GM15510 (cell line): ENCODE results near the gene RPP21.

Experiments used
- POLR2A ChIP-seq: IDR thresholded peaks from 3 replicates; pipeline ENCODE4 v1.6.1; 2011; ENCODE audit warnings: borderline replicate concordance; ENCODE audit not compliant: insufficient read length; ENCODE audit errors: extremely low read depth

Gene RPP21

GRCh38 chr6:30350524-30350923 lies 5.6 kb downstream of the RPP21 start:
- TF ChIP-seq POLR2A: no peak

GRCh38 chr6:30352550-30352949 lies 7.6 kb downstream of the RPP21 start:
- TF ChIP-seq POLR2A: no peak

DNA sequence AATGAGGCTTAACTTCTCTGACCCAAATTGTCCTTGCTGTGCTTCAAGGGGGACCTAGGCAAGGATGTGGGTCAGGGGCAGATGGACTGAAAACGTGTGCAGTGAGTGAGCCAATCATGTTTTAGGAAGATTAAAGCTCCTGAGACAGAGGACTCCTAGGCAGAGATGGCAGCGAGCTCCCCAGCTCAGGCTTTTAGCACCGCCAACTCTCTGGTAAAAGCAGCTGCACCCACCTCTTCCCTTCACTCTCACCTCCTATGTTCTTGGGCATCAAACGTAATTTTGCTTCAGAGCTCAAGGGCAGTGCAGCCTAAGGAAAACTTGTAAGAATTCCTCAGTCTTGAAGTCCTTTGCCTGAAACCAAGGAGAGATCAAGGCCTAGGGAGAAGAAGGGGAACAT lies 10.3 kb downstream of the RPP21 start:
- no peak for TF ChIP-seq POLR2A

DNA sequence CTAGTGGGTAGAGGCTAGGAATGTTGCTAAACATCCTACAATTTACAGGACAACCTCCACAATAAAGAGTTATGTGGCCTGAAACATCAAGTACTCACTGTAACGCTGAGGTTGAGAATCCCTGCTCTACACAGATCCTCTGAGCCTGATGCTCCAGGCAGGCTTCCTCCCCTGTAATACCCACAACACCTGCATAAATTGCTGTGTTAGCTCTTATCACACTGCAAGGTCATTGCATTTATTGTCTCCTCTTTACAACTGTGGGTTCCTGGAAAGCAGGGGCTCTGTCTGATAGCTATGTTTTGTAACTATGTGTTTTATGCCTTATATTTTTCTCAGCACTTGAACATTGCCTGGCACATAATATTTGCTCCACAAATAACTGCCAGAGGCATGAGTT lies 11.6 kb downstream of the RPP21 start:
- no peak for TF ChIP-seq POLR2A

DNA sequence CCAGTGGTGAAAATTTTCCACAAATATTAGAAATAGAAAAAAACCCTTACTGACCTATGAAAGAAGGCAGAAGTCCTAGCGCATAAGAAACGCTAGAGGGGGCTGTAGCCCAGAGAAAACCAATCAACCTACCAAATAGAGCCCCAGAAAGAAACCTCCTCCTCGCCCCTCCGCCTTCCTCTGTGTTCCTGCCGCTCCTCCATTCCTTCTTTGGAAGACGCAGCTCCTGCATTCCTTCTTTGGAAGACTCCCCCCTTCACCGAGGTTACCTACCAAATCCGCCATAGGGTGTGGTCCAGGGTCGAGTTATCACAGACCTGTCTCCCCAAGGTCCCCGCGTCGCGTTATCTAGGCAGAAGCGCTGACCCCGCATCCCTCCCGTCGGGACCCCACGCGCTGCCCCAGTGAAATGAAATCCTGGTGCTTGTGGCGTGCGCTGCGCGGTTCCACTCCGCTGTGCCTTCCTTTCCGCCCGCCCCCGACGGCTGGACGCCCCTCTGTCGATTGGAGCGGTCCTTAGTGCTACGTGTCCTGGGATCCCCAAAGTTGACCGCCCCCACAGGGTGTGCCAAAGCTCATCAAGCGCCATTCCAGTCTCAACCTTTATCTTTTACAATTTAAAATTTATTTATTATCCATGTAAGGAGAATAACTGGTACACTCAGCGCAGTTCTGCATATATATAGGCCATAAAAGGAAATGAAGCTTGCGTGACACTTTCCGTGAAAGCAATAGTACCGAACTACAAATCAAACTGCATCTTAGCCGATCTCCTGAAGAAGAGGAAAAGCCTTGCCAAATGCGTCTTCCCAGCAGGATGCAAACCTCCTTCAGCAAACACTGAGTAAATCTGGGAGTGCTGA lies 13.0 kb downstream of the RPP21 start:
- TF ChIP-seq POLR2A: no peak

DNA sequence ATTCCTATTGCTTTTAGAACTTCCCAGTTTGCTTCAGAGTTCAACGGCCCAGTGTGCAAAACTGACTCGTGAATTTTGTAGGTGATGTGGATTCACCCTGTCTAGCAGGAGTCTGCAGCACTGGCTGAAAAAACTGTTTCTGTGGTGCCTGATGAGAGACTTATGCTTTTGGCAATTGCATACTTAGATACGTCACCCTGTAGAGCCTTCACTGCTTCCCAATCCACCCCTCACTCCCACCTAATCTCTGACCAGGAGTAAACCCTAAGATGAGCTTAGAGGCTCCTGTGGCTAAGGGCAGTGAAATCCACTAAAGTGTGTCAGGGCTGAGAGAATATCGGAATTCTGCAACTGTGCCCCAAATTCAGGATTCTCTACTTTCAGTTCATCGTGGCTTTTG lies 14.3 kb downstream of the RPP21 start:
- no peak for TF ChIP-seq POLR2A

DNA sequence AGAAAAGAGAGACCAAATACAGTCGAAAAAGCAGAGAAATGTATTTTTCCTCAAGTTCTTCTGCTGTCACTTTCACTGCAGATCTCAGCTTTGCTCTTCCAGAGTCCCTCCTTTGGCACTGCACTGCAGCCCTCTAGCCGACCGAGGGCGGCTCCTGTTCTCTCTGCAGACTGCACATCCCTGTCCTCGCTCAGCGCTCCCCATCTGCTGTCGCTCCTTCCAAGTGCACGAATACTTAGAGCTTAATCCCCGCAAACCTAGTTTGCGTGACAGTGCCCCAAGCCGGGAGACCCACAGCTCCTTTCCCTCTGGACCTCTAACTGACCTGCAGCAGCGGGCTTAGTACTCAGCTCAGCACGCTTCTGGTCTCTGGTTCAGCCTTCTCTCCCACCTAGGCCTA lies 15.2 kb downstream of the RPP21 start:
- no peak for TF ChIP-seq POLR2A

- TF ChIP-seq POLR2A: no peak
These were observed 16.7 kb downstream of the RPP21 start for GRCh38 chr6:30361661-30362060.

DNA sequence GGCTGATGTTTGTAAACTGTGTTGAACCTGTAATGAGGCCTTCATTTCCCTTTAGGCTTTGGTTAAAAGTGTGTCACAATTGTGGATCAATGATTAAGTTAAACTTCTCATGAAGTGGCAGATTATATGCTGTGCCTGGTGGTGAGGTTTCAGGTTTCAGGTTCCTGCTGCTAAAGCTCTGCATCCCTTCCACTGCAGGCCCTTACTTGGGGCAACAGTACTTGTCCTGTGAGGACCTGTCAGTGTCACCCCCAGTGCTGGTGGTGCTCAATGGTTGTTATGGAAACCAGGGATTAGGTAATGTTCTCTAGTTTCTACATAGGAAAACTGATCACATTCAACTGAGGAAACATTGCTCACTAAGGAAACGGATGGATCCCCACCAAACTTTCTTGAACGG lies 18.5 kb downstream of the RPP21 start:
- TF ChIP-seq POLR2A: no peak

DNA sequence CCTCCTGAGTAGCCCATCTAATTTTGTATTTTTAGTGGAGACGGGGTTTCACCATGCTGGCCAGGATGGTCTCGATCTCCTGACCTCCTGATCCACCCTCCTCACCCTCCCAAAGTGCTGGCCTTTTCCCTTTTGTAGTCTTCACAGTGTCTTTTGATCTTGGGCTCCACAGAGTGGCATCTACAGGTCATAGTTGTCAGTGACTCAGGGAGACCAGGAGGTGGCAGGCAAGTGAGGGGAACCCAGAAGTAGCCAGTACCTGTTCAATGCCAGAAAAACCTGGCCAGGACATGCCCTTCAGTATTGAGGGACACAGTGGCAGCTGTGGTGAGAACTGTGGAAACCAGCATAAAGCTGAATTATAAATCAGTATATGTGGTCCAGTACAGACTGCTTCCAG lies 19.6 kb downstream of the RPP21 start:
- no peak for TF ChIP-seq POLR2A

GRCh38 chr6:30378290-30378937 lies 33.5 kb downstream of the RPP21 start:
- TF ChIP-seq POLR2A: no peak

DNA sequence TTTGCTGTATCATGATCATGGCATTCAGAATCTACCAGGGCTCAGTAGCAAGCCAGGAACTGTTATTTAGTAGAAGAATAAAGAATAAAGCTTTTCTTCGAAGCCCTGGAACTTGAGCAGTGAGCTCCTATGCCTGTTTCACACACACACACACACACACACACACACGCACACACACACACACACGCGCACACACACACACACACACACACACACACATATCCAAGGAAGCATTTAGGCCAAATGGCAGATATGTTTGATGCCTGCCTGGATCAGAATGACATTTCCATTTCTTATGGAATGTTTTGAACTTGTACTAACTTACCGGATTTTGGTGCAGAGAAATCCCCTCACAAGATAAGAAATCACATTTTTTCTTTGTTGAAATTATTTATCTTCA lies 35.5 kb downstream of the RPP21 start:
- no peak for TF ChIP-seq POLR2A

DNA sequence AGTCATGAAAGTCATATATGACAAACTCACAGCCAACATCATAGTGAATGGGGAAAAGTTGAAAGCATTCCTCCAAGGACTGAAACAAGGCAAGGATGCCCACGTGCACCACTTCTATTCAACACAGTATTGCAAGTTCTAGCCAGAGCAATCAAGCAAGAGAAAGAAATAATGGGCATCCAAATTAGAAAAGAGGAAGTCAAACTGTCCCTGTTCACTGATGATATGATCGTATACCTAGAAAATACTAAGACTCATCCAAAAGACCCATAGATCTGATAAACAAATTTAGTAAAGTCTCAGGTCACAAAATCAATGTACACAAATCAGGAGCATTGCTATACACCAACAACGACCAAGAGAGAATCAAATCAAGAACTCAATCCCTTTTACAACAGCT lies 41.2 kb downstream of the RPP21 start:
- TF ChIP-seq POLR2A: no peak

DNA sequence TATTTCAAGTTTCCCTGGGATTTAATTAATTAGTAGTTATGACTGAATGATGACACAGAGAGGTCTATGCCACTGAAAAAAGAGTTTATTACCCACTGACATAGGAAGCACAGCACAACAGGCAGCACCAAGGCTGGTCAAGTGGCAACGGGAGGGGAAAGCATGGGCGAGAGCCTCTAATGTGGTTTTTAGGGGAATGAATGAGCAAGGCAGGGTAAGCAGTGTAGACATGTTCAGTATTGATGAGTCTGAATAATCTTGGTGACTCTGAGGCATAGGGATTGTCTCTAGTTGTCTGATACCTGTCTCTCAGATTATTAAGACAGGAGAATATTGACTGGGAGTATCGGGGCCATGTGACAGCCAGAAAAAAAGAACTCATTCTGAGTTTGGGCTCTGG lies 46.3 kb downstream of the RPP21 start:
- TF ChIP-seq POLR2A: no peak

DNA sequence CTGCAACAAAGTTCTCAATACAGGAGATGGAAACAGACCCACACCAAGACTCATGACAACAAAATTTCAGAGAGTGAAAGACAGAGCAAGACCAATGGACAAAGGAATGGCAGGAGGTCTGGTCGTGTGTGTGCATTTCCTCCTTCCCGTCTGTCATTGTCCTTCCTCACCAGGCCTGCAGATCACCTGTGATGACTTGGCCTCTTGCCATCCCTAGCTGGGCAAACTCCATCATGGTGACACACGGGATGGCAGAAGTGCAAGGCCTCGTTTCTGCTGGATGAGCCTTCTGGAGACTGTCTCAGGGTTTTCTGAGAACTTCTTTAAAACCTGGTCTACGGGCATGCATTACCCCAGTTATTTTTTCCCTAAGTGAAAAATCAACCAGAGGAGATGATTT lies 49.2 kb downstream of the RPP21 start:
- no peak for TF ChIP-seq POLR2A
